Measurements from ENCODE around the gene RPRD1B.

DNA sequence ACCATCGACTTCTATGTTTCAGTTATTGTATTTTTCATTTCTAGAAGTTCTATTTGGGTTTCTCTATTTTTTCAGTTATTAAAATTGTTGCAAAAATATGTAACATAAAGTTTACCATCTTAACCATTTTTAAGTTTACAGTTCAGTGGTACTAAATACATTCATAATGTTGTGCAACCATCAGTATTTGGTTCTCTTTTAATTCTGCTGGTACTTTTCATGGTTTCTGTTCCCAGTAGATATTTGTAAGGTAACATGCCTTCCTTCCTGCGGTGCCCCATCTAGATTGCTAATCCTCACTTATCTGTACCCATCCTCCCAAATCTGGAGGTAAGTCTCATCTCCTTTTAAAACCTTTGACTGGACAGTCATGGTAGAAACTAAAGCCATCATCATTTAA lies 83.7 kb downstream of the RPRD1B start:
- TF ChIP-seq, protein P1, sequence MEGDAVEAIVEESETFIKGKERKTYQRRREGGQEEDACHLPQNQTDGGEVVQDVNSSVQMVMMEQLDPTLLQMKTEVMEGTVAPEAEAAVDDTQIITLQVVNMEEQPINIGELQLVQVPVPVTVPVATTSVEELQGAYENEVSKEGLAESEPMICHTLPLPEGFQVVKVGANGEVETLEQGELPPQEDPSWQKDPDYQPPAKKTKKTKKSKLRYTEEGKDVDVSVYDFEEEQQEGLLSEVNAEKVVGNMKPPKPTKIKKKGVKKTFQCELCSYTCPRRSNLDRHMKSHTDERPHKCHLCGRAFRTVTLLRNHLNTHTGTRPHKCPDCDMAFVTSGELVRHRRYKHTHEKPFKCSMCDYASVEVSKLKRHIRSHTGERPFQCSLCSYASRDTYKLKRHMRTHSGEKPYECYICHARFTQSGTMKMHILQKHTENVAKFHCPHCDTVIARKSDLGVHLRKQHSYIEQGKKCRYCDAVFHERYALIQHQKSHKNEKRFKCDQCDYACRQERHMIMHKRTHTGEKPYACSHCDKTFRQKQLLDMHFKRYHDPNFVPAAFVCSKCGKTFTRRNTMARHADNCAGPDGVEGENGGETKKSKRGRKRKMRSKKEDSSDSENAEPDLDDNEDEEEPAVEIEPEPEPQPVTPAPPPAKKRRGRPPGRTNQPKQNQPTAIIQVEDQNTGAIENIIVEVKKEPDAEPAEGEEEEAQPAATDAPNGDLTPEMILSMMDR (conservative IDR thresholded peaks at IDR 0.05; ENCODE audit: low read length): no peak
- TF ChIP-seq EZH2phosphoT487 (IDR thresholded peaks at IDR 0.05; ENCODE audit: borderline replicate concordance): no peak
